H1 (cell line): ENCODE measurements around the gene EIPR1.

ENCODE experiments used
- BACH1 ChIP-seq: IDR thresholded peaks from 2 replicates; pipeline ENCODE4 v1.6.1; 2012; ENCODE audit warnings: low read length, improper control_type of control experiment
- CHD1 ChIP-seq: IDR thresholded peaks from 2 replicates; pipeline ENCODE4 v1.6.1; 2012; ENCODE audit warnings: low read depth, low read length, improper control_type of control experiment
- EP300 ChIP-seq, 2 experiments: IDR thresholded peaks; 1 replicate in 1 of 2; 2 replicates in 1 of 2; pipeline ENCODE4 v1.6.1; 2011 to 2012; ENCODE audit warnings: low read depth in 2 of 2, low read length in 2 of 2, mild to moderate bottlenecking in 2 of 2, borderline replicate concordance in 1 of 2, inconsistent platforms in 1 of 2, moderate library complexity in 1 of 2
- JUND ChIP-seq: IDR thresholded peaks from 2 replicates; pipeline ENCODE4 v1.6.1; 2011; ENCODE audit warnings: mild to moderate bottlenecking, improper control_type of control experiment, low read length
- KDM1A ChIP-seq: fragments of 200-600, 300-600 bp; sonication (generic); IDR thresholded peaks from 2 replicates; pipeline ENCODE4 v1.7.1; 2016; ENCODE audit warnings: mild to moderate bottlenecking, low read length, borderline replicate concordance
- PHF8 ChIP-seq: fragments of 200-600 bp; sonication (generic); conservative IDR thresholded peaks from 2 replicates; pipeline ENCODE4 v1.7.1; 2012; ENCODE audit warnings: low read depth, mild to moderate bottlenecking, inconsistent platforms, low read length, moderate library complexity
- POLR2A ChIP-seq, 2 experiments: IDR thresholded peaks; 1 replicate in 1 of 2; 2 replicates in 1 of 2; pipeline ENCODE4 v1.6.1; 2011; ENCODE audit warnings: low read depth in 2 of 2, low read length in 2 of 2, mild to moderate bottlenecking in 2 of 2; ENCODE audit errors: control extremely low read depth in 1 of 2
- RAD21 ChIP-seq, 2 experiments: IDR thresholded peaks in 1 of 2; conservative IDR thresholded peaks in 1 of 2; 2 replicates each; pipeline ENCODE4 v1.6.1; 2011; ENCODE audit warnings: low read depth in 2 of 2, low read length in 2 of 2, improper control_type of control experiment in 1 of 2, inconsistent platforms in 1 of 2, mild to moderate bottlenecking in 1 of 2, moderate library complexity in 1 of 2
- RFX5 ChIP-seq: IDR thresholded peaks from 2 replicates; pipeline ENCODE4 v1.6.1; 2011; ENCODE audit warnings: low read depth, low read length, improper control_type of control experiment, borderline replicate concordance
- SIRT6 ChIP-seq: IDR thresholded peaks from one replicate; pipeline ENCODE4 v1.7.1; 2012; ENCODE audit warnings: low read length, inconsistent platforms
- TF ChIP-seq, protein P1 (sequence below), 3 experiments: IDR thresholded peaks; 1 replicate in 2 of 3; 2 replicates in 1 of 3; pipeline versions ENCODE4 v1.5.1 to v1.6.1; 2011; ENCODE audit warnings: low read length in 3 of 3, mild to moderate bottlenecking in 3 of 3, inconsistent platforms in 2 of 3, low read depth in 1 of 3, moderate library complexity in 1 of 3; ENCODE audit not compliant: insufficient read depth in 1 of 3; ENCODE audit errors: control extremely low read depth in 1 of 3

GRCh38 chr2:3284657-3285630 lies 92.7 kb downstream of the EIPR1 start:
- TF ChIP-seq POLR2A (IDR thresholded peaks at IDR 0.05; ENCODE audit: control extremely low read depth in 1 of 2, low read depth in 2 of 2, low read length in 2 of 2), result no peak
- TF ChIP-seq, protein P1, sequence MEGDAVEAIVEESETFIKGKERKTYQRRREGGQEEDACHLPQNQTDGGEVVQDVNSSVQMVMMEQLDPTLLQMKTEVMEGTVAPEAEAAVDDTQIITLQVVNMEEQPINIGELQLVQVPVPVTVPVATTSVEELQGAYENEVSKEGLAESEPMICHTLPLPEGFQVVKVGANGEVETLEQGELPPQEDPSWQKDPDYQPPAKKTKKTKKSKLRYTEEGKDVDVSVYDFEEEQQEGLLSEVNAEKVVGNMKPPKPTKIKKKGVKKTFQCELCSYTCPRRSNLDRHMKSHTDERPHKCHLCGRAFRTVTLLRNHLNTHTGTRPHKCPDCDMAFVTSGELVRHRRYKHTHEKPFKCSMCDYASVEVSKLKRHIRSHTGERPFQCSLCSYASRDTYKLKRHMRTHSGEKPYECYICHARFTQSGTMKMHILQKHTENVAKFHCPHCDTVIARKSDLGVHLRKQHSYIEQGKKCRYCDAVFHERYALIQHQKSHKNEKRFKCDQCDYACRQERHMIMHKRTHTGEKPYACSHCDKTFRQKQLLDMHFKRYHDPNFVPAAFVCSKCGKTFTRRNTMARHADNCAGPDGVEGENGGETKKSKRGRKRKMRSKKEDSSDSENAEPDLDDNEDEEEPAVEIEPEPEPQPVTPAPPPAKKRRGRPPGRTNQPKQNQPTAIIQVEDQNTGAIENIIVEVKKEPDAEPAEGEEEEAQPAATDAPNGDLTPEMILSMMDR (IDR thresholded peaks at IDR 0.05; ENCODE audit: control extremely low read depth in 1 of 3, insufficient read depth in 1 of 3, low read depth in 1 of 3, low read length in 3 of 3), result no peak
- TF ChIP-seq SIRT6, result no peak
- TF ChIP-seq RFX5, result no peak
- no peak for TF ChIP-seq BACH1
- no peak for TF ChIP-seq CHD1
- no peak for TF ChIP-seq RAD21 (IDR thresholded peaks at IDR 0.05 in 1 of 2, conservative IDR thresholded peaks at IDR 0.05 in 1 of 2; ENCODE audit: low read depth in 2 of 2, low read length in 2 of 2)
- no peak for TF ChIP-seq KDM1A
- no peak for TF ChIP-seq JUND
- TF ChIP-seq EP300 (IDR thresholded peaks at IDR 0.05; ENCODE audit: borderline replicate concordance in 1 of 2, low read depth in 2 of 2, low read length in 2 of 2), result no peak
- TF ChIP-seq PHF8, result no peak
